Activated CD4-positive, alpha-beta memory T cell treated with anti-CD3 and anti-CD28 coated beads for 36 hours (primary cell): ENCODE results near the gene SLC44A2. TPM values are rescaled to one million over a fixed set of nuclear protein-coding genes. Genes with fewer than 3 reads are reported as not detected.

Experiments used
- CTCF ChIA-PET: fragments of 350-600 bp; sonication (Branson Sonifier 250); formaldehyde crosslinking; loops from one replicate; lab custom pipeline; 2021; ENCODE audit warnings: antibody characterized with exemption, inconsistent platforms; lab: Charles Lee
- POLR2A ChIA-PET: fragments of 350-600 bp; sonication (Branson Sonifier 250); formaldehyde crosslinking; loops from one replicate; lab custom pipeline; 2021; ENCODE audit warnings: antibody characterized with exemption; lab: Charles Lee
- DNase-seq: peaks from one replicate; pipeline ENCODE4 v3.0.0-alpha.2; 2020
- H3K27ac Mint-ChIP-seq: one replicate; pipeline ENCODE4 v1.8.0; 2021; ENCODE audit warnings: mixed read lengths
- H3K27me3 Mint-ChIP-seq: one replicate; pipeline ENCODE4 v1.8.0; 2021; ENCODE audit warnings: mixed read lengths
- H3K36me3 Mint-ChIP-seq: one replicate; pipeline ENCODE4 v1.8.0; 2021; ENCODE audit warnings: mixed read lengths
- H3K4me1 Mint-ChIP-seq: one replicate; pipeline ENCODE4 v1.8.0; 2021; ENCODE audit warnings: low read depth, mixed read lengths
- H3K4me3 Mint-ChIP-seq: one replicate; pipeline ENCODE4 v1.8.0; 2021; ENCODE audit warnings: mild to moderate bottlenecking, mixed read lengths
- H3K9me3 Mint-ChIP-seq: one replicate; pipeline ENCODE4 v1.8.0; 2021; ENCODE audit warnings: mixed read lengths
- intact Hi-C: fragments of 100-400 bp; cut with micrococcal nuclease; formaldehyde crosslinking; loops from one replicate; pipeline ENCODE4 v1.15.1; 2023
- total RNA-seq, 2 experiments: library from RNA; stranded (reverse); gene quantifications; one replicate each; pipeline ENCODE4 v1.2.3, GENCODE V29; 2021

The SLC44A2 gene
- total RNA-seq, 2 experiments from 2014 or later, result 89.3 to 94.6 TPM

GRCh38 chr19:10600149-10600548 lies 25.2 kb upstream of the SLC44A2 start:
- POLR2A ChIA-PET, result no interaction called here
- no peak for DNase-seq
- intact Hi-C loops, result no loop called here
- Mint-ChIP-seq H3K9me3 (no peaks in the 10 kb centered on the region), H3K4me3 (no peak overlapping the region), H3K27me3 (no peaks in the 10 kb centered on the region), H3K36me3 (peaks cover 7% of the 10 kb centered on the region), H3K27ac (no peak overlapping the region), H3K4me1 (peaks cover 37% of the 10 kb centered on the region)
- CTCF ChIA-PET, result interaction anchor here (1.4 to 2.7 kb wide), 3 partner anchors 19 to 44 kb away, joined by 3 to 9 read pairs (median 3); no protein-coding TSS in a partner anchor

GRCh38 chr19:10601999-10602329 lies 23.4 kb upstream of the SLC44A2 start:
- Mint-ChIP-seq H3K27ac (peak overlapping the region; percentile 38), H3K4me1 (peaks cover 20% of the 10 kb centered on the region)

GRCh38 chr19:10602330-10603083 lies 22.8 kb upstream of the SLC44A2 start:
- peak; percentile 94 for DNase-seq
- POLR2A ChIA-PET, result interaction anchor here (0.6 to 1.3 kb wide), 8 partner anchors 13 to 174 kb away, joined by 3 to 7 read pairs (median 3); partner anchors contain the start of genes CDKN2D and QTRT1
- no peaks in the 10 kb centered on the region for H3K9me3 Mint-ChIP-seq

More at GRCh38 chr19:10601999-10602329, 23.4 kb upstream of the SLC44A2 start:
- POLR2A ChIA-PET, result interaction anchor here (0.5 to 1.3 kb wide), 7 partner anchors 13 to 113 kb away, joined by 3 to 7 read pairs (median 3); partner anchors contain the start of genes CDKN2D and QTRT1
- CTCF ChIA-PET, result interaction anchor here (1.3 to 4.7 kb wide), 4 partner anchors 11 to 98 kb away, joined by 3 to 41 read pairs (median 15); no protein-coding TSS in a partner anchor
- Mint-ChIP-seq H3K9me3 (no peaks in the 10 kb centered on the region), H3K36me3 (peaks cover 7% of the 10 kb centered on the region), H3K27me3 (no peaks in the 10 kb centered on the region), H3K4me3 (peak overlapping the region; percentile 57)
- DNase-seq, result no peak
- intact Hi-C loops, result loop anchor here (2.0 kb wide), 3 partner anchors 35 to 407 kb away; partner anchors contain the start of genes DNMT1 and KRI1

GRCh38 chr19:10603084-10603872 lies 22.1 kb upstream of the SLC44A2 start:
- CTCF ChIA-PET, result interaction anchor here (0.6 to 4.7 kb wide), 4 partner anchors 22 to 114 kb away, joined by 4 to 41 read pairs (median 15); partner anchors contain the start of gene DNM2
- Mint-ChIP-seq H3K27me3 (no peaks in the 10 kb centered on the region), H3K36me3 (peaks cover 7% of the 10 kb centered on the region), H3K27ac (peak overlapping the region; percentile 98), H3K4me3 (peak overlapping the region; percentile 88), H3K9me3 (no peaks in the 10 kb centered on the region), H3K4me1 (peaks cover 20% of the 10 kb centered on the region)
- intact Hi-C loops, result loop anchor here (1.0 to 2.0 kb wide), 4 partner anchors 8 to 408 kb away; partner anchors contain the start of genes DNMT1 and KRI1
- POLR2A ChIA-PET, result interaction anchor here (0.6 to 1.3 kb wide), 6 partner anchors 8 to 175 kb away, joined by 3 to 6 read pairs (median 3); partner anchors contain the start of genes CDKN2D and QTRT1
- DNase-seq, result peak; percentile 88

More at GRCh38 chr19:10602330-10603083, 22.8 kb upstream of the SLC44A2 start:
- intact Hi-C loops, result loop anchor here (1.0 to 2.0 kb wide), 4 partner anchors 7 to 408 kb away; partner anchors contain the start of genes DNMT1 and KRI1
- Mint-ChIP-seq H3K27ac (peak overlapping the region; percentile 98), H3K27me3 (no peaks in the 10 kb centered on the region), H3K4me1 (peaks cover 18% of the 10 kb centered on the region), H3K36me3 (peaks cover 7% of the 10 kb centered on the region), H3K4me3 (peak overlapping the region; percentile 88)
- CTCF ChIA-PET, result interaction anchor here (0.6 to 4.7 kb wide), 5 partner anchors 12 to 115 kb away, joined by 3 to 41 read pairs (median 7); partner anchors contain the start of gene DNM2

- intact Hi-C loops, result loop anchor here (1.0 to 2.0 kb wide), 4 partner anchors 9 to 409 kb away; partner anchors contain the start of genes DNMT1 and KRI1
- peak; percentile 55 for DNase-seq
- peak overlapping the region; percentile 98 for H3K27ac Mint-ChIP-seq
- H3K36me3 Mint-ChIP-seq, result peaks cover 7% of the 10 kb centered on the region
- CTCF ChIA-PET, result interaction anchor here (0.6 to 4.7 kb wide), 6 partner anchors 23 to 192 kb away, joined by 3 to 41 read pairs (median 5); no protein-coding TSS in a partner anchor
- peaks cover 20% of the 10 kb centered on the region for H3K4me1 Mint-ChIP-seq
- H3K4me3 Mint-ChIP-seq, result peak overlapping the region; percentile 88
- no peaks in the 10 kb centered on the region for H3K9me3 Mint-ChIP-seq
- POLR2A ChIA-PET, result interaction anchor here (1.0 to 1.2 kb wide), 3 partner anchors 9 to 98 kb away, joined by 3 to 6 read pairs (median 5); partner anchors contain the start of gene QTRT1
- H3K27me3 Mint-ChIP-seq, result no peaks in the 10 kb centered on the region
Measured at GRCh38 chr19:10603873-10604459, 21.4 kb upstream of the SLC44A2 start.

GRCh38 chr19:10604460-10604980 lies 20.8 kb upstream of the SLC44A2 start:
- H3K4me1 Mint-ChIP-seq, result peaks cover 20% of the 10 kb centered on the region
- no peaks in the 10 kb centered on the region for H3K9me3 Mint-ChIP-seq
- peak; percentile 25 for DNase-seq
- POLR2A ChIA-PET, result interaction anchor here (1.0 to 1.2 kb wide), 3 partner anchors 9 to 97 kb away, joined by 3 to 6 read pairs (median 5); partner anchors contain the start of gene QTRT1
- peak overlapping the region; percentile 88 for H3K4me3 Mint-ChIP-seq
- CTCF ChIA-PET, result interaction anchor here (0.6 to 4.7 kb wide), 6 partner anchors 23 to 192 kb away, joined by 3 to 41 read pairs (median 5); no protein-coding TSS in a partner anchor
- no peaks in the 10 kb centered on the region for H3K27me3 Mint-ChIP-seq
- intact Hi-C loops, result no loop called here
- peaks cover 7% of the 10 kb centered on the region for H3K36me3 Mint-ChIP-seq
- H3K27ac Mint-ChIP-seq, result peak overlapping the region; percentile 98

- ChIA-PET CTCF (interaction anchor here (1.2 to 3.2 kb wide), 3 partner anchors 30 to 87 kb away, joined by 3 to 11 read pairs (median 6); no protein-coding TSS in a partner anchor), POLR2A (interaction anchor here (0.6 kb wide), 1 partner anchor 24 kb away, joined by 4 read pairs; no protein-coding TSS in a partner anchor)
- H3K27ac Mint-ChIP-seq, result no peak overlapping the region
- peaks cover 24% of the 10 kb centered on the region for H3K4me1 Mint-ChIP-seq
- intact Hi-C loops, result no loop called here
- no peak overlapping the region for H3K4me3 Mint-ChIP-seq
- DNase-seq, result no peak
- no peaks in the 10 kb centered on the region for H3K27me3 Mint-ChIP-seq
- no peaks in the 10 kb centered on the region for H3K9me3 Mint-ChIP-seq
- peaks cover 1% of the 10 kb centered on the region for H3K36me3 Mint-ChIP-seq
Measured at GRCh38 chr19:10611907-10612306, 13.4 kb upstream of the SLC44A2 start.

- no peak overlapping the region for H3K4me3 Mint-ChIP-seq
- H3K27ac Mint-ChIP-seq, result no peak overlapping the region
- H3K36me3 Mint-ChIP-seq, result peaks cover 1% of the 10 kb centered on the region
- DNase-seq, result no peak
- intact Hi-C loops, result no loop called here
- CTCF ChIA-PET, result interaction anchor here (1.2 to 3.2 kb wide), 2 partner anchors 31 to 33 kb away, joined by 3 to 11 read pairs; no protein-coding TSS in a partner anchor
- no peaks in the 10 kb centered on the region for H3K27me3 Mint-ChIP-seq
- H3K9me3 Mint-ChIP-seq, result no peaks in the 10 kb centered on the region
- H3K4me1 Mint-ChIP-seq, result peaks cover 24% of the 10 kb centered on the region
- POLR2A ChIA-PET, result no interaction called here
Measured at GRCh38 chr19:10612499-10613119, 12.7 kb upstream of the SLC44A2 start.

- H3K27ac Mint-ChIP-seq, result no peak overlapping the region
- H3K4me3 Mint-ChIP-seq, result no peak overlapping the region
- peaks cover 23% of the 10 kb centered on the region for H3K4me1 Mint-ChIP-seq
- H3K27me3 Mint-ChIP-seq, result no peaks in the 10 kb centered on the region
- H3K36me3 Mint-ChIP-seq, result peaks cover 2% of the 10 kb centered on the region
- H3K9me3 Mint-ChIP-seq, result no peaks in the 10 kb centered on the region
- ChIA-PET CTCF (interaction anchor here (0.6 to 2.8 kb wide), 2 partner anchors 23 to 34 kb away, joined by 3 to 10 read pairs; no protein-coding TSS in a partner anchor), POLR2A (interaction anchor here (0.7 to 0.8 kb wide), 2 partner anchors 11 to 13 kb away, joined by 3 read pairs; no protein-coding TSS in a partner anchor)
- no peak for DNase-seq
- intact Hi-C loops, result no loop called here
Measured at GRCh38 chr19:10615429-10616023, 9.8 kb upstream of the SLC44A2 start.
